CD4-positive, alpha-beta memory T cell (primary cell): Measurements from ENCODE around the gene DYNLT2. TPM values are rescaled to one million over a fixed set of nuclear protein-coding genes. Genes with fewer than 3 reads are reported as not detected.
"Not testable (repeated sequence)": the region's sequence is repeated elsewhere in the genome, so short reads cannot be mapped to it uniquely, and the experiment has no call there.

Experiments
- CTCF ChIA-PET: fragments of 350-600 bp; sonication (Branson Sonifier 250); formaldehyde crosslinking; loops from one replicate; lab custom pipeline; 2021; ENCODE audit warnings: inconsistent platforms; ENCODE audit not compliant: partially characterized antibody; lab: Charles Lee
- POLR2A ChIA-PET: fragments of 350-600 bp; sonication (Branson Sonifier 250); formaldehyde crosslinking; loops from one replicate; lab custom pipeline; 2021; ENCODE audit not compliant: partially characterized antibody; lab: Charles Lee
- DNase-seq, 5 donors: peaks; one replicate each; pipeline versions ENCODE4 v3.0.0 to v3.0.0-alpha.2; 2020 to 2022; ENCODE audit warnings: mixed read lengths in 1 of 5
- H3K27ac ChIP-seq: one replicate; pipeline ENCODE4 v1.7.0; 2013; ENCODE audit warnings: low read depth, low read length
- H3K27me3 ChIP-seq: 2 replicates; pipeline ENCODE4 v1.7.0; 2013; ENCODE audit warnings: mild to moderate bottlenecking, low read length, moderate library complexity; ENCODE audit not compliant: insufficient read depth
- H3K36me3 ChIP-seq: 2 replicates; pipeline ENCODE4 v1.7.0; 2013; ENCODE audit warnings: mild to moderate bottlenecking, low read length, moderate library complexity; ENCODE audit not compliant: insufficient read depth
- H3K4me1 ChIP-seq: 2 replicates; pipeline ENCODE4 v1.7.0; 2013; ENCODE audit warnings: mild to moderate bottlenecking, low read length, moderate library complexity; ENCODE audit not compliant: insufficient read depth
- H3K4me3 ChIP-seq, 2 donors: one replicate each; pipeline ENCODE4 v1.7.0; 2013; ENCODE audit warnings: low read length in 2 of 2, mild to moderate bottlenecking in 1 of 2
- H3K9me3 ChIP-seq, 2 donors: one replicate each; pipeline ENCODE4 v1.7.0; 2013; ENCODE audit warnings: low read length in 2 of 2, control low read depth in 1 of 2; ENCODE audit not compliant: control insufficient read depth in 1 of 2
- H3K27ac Mint-ChIP-seq, 7 donors: one replicate each; pipeline ENCODE4 v1.8.0; 2020 to 2021; ENCODE audit warnings: mixed read lengths in 7 of 7, mild to moderate bottlenecking in 6 of 7, inconsistent platforms in 3 of 7, moderate library complexity in 3 of 7
- H3K27me3 Mint-ChIP-seq, 2 donors: one replicate each; pipeline ENCODE4 v1.8.0; 2020 to 2021; ENCODE audit warnings: mixed read lengths in 2 of 2
- H3K36me3 Mint-ChIP-seq, 2 donors: one replicate each; pipeline ENCODE4 v1.8.0; 2020 to 2021; ENCODE audit warnings: mixed read lengths in 2 of 2, inconsistent platforms in 1 of 2, mild to moderate bottlenecking in 1 of 2
- H3K4me1 Mint-ChIP-seq, 4 donors: one replicate each; pipeline ENCODE4 v1.8.0; 2020 to 2021; ENCODE audit warnings: mixed read lengths in 4 of 4, mild to moderate bottlenecking in 1 of 4
- H3K4me3 Mint-ChIP-seq, 8 donors: one replicate each; pipeline ENCODE4 v1.8.0; 2020 to 2021; ENCODE audit warnings: mixed read lengths in 8 of 8, mild to moderate bottlenecking in 7 of 8, moderate library complexity in 6 of 8, inconsistent platforms in 3 of 8
- H3K9me3 Mint-ChIP-seq, 8 donors: one replicate each; pipeline ENCODE4 v1.8.0; 2020 to 2021; ENCODE audit warnings: mixed read lengths in 8 of 8, mild to moderate bottlenecking in 5 of 8, inconsistent platforms in 3 of 8, moderate library complexity in 1 of 8
- intact Hi-C: fragments of 100-400 bp; cut with micrococcal nuclease; formaldehyde crosslinking; loops from one replicate; pipeline ENCODE4 v1.15.1; 2023
- polyA plus RNA-seq, 2 donors: library from polyadenylated mRNA; unstranded; fragments of 300-500 nt; fragmentation: Illumina TruSeq; gene quantifications; one replicate each; pipeline ENCODE4 v1.2.3, GENCODE V29; 2021
- total RNA-seq, 2 experiments: library from RNA; stranded (reverse); gene quantifications; one replicate each; pipeline ENCODE4 v1.2.3, GENCODE V29; 2021

DYNLT2 gene
- total and polyA plus RNA-seq, 4 experiments from 2014 or later = 0.56 to 6.9 (median 3.0) TPM

GRCh38 chr6:169777896-169778295, 26.5 kb upstream of the DYNLT2 start:
- Mint-ChIP-seq H3K4me3 (no peak overlapping the region), H3K27ac (no peak overlapping the region)
- CTCF ChIA-PET = no interaction called here

GRCh38 chr6:169776379-169776778, 25.0 kb upstream of the DYNLT2 start:
- no peaks in the 10 kb centered on the region for H3K27me3 Mint-ChIP-seq
- no peaks in the 10 kb centered on the region for H3K36me3 ChIP-seq
- no peak overlapping the region for H3K27ac ChIP-seq
- POLR2A ChIA-PET = interaction anchor here (1.1 kb wide), 1 partner anchor 25 kb away, joined by 3 read pairs; the partner anchor contains the start of genes DYNLT2 and ERMARD
- no peak overlapping the region for H3K27ac Mint-ChIP-seq
- peaks cover 42 to 60% of the 10 kb centered on the region in 2 donors for H3K36me3 Mint-ChIP-seq
- intact Hi-C loops = no loop called here
- no peak for DNase-seq
- no peak overlapping the region for H3K4me3 Mint-ChIP-seq
- H3K4me1 ChIP-seq = no peaks in the 10 kb centered on the region
- H3K27me3 ChIP-seq = no peaks in the 10 kb centered on the region
- no peaks in the 10 kb centered on the region for H3K4me1 Mint-ChIP-seq
- no peak overlapping the region for H3K4me3 ChIP-seq
- H3K9me3 ChIP-seq = no peaks in the 10 kb centered on the region
- CTCF ChIA-PET = no interaction called here
- H3K9me3 Mint-ChIP-seq = no peaks in the 10 kb centered on the region

More at GRCh38 chr6:169777896-169778295, 26.5 kb upstream of the DYNLT2 start:
- POLR2A ChIA-PET = no interaction called here
- no peak overlapping the region for H3K4me3 ChIP-seq
- H3K36me3 Mint-ChIP-seq = peaks cover 42 to 52% of the 10 kb centered on the region in 2 donors
- H3K4me1 ChIP-seq = no peaks in the 10 kb centered on the region
- H3K9me3 Mint-ChIP-seq = no peaks in the 10 kb centered on the region
- no peaks in the 10 kb centered on the region for H3K36me3 ChIP-seq
- H3K27ac ChIP-seq = no peak overlapping the region
- no peaks in the 10 kb centered on the region for H3K9me3 ChIP-seq
- no peaks in the 10 kb centered on the region for H3K27me3 ChIP-seq
- DNase-seq = no peak
- no peaks in the 10 kb centered on the region for H3K27me3 Mint-ChIP-seq
- intact Hi-C loops = no loop called here
- no peaks in the 10 kb centered on the region for H3K4me1 Mint-ChIP-seq

- no peak for DNase-seq
- Histone ChIP-seq H3K27ac (no peak overlapping the region), H3K36me3 (no peaks in the 10 kb centered on the region), H3K4me1 (no peaks in the 10 kb centered on the region), H3K9me3 (no peaks in the 10 kb centered on the region), H3K27me3 (no peaks in the 10 kb centered on the region), H3K4me3 (no peak overlapping the region)
- ChIA-PET CTCF (no interaction called here), POLR2A (no interaction called here)
- peaks cover 31 to 54% of the 10 kb centered on the region in 2 donors for H3K36me3 Mint-ChIP-seq
- H3K9me3 Mint-ChIP-seq = no peaks in the 10 kb centered on the region
- no peaks in the 10 kb centered on the region for H3K27me3 Mint-ChIP-seq
- H3K4me1 Mint-ChIP-seq = no peaks in the 10 kb centered on the region
- intact Hi-C loops = no loop called here
- no peak overlapping the region for H3K4me3 Mint-ChIP-seq
- H3K27ac Mint-ChIP-seq = no peak overlapping the region
Measured at GRCh38 chr6:169775321-169775720, 23.9 kb upstream of the DYNLT2 start.

GRCh38 chr6:169774347-169774746, 23.0 kb upstream of the DYNLT2 start:
- Mint-ChIP-seq H3K27ac (peak overlapping the region in 1 of 7 donors; percentile 47), H3K4me3 (no peak overlapping the region), H3K4me1 (no peaks in the 10 kb centered on the region), H3K9me3 (no peaks in the 10 kb centered on the region), H3K27me3 (no peaks in the 10 kb centered on the region), H3K36me3 (peaks cover 27 to 56% of the 10 kb centered on the region in 2 donors)
- Histone ChIP-seq H3K27ac (no peak overlapping the region), H3K9me3 (no peaks in the 10 kb centered on the region), H3K27me3 (no peaks in the 10 kb centered on the region), H3K4me1 (no peaks in the 10 kb centered on the region), H3K36me3 (no peaks in the 10 kb centered on the region), H3K4me3 (no peak overlapping the region)
- POLR2A ChIA-PET = no interaction called here
- CTCF ChIA-PET = no interaction called here
- DNase-seq = no peak
- intact Hi-C loops = no loop called here

- Mint-ChIP-seq H3K4me1 (peaks cover 0 to 7% (median 0%) of the 10 kb centered on the region in 4 donors), H3K27ac (peak overlapping the region in 2 of 7 donors; percentile 7 to 10), H3K4me3 (no peak overlapping the region), H3K36me3 (peaks cover 41 to 67% of the 10 kb centered on the region in 2 donors), H3K9me3 (peaks cover 0 to 2% (median 0%) of the 10 kb centered on the region in 8 donors), H3K27me3 (no peaks in the 10 kb centered on the region)
- no peak for DNase-seq
- H3K27me3 ChIP-seq = no peaks in the 10 kb centered on the region
- CTCF ChIA-PET = no interaction called here
- H3K4me3 ChIP-seq = no peak overlapping the region
- intact Hi-C loops = no loop called here
- peaks cover 17% of the 10 kb centered on the region for H3K36me3 ChIP-seq
- no peaks in the 10 kb centered on the region for H3K9me3 ChIP-seq
- H3K27ac ChIP-seq = no peak overlapping the region
- POLR2A ChIA-PET = no interaction called here
- no peaks in the 10 kb centered on the region for H3K4me1 ChIP-seq
Measured at GRCh38 chr6:169766921-169767736, 15.8 kb upstream of the DYNLT2 start.

- Histone ChIP-seq H3K27ac (no peak overlapping the region), H3K9me3 (no peaks in the 10 kb centered on the region), H3K4me1 (no peaks in the 10 kb centered on the region), H3K4me3 (no peak overlapping the region), H3K27me3 (no peaks in the 10 kb centered on the region), H3K36me3 (peaks cover 18% of the 10 kb centered on the region)
- POLR2A ChIA-PET = no interaction called here
- H3K9me3 Mint-ChIP-seq = peaks cover 0 to 2% (median 0%) of the 10 kb centered on the region in 8 donors
- intact Hi-C loops = no loop called here
- H3K27me3 Mint-ChIP-seq = no peaks in the 10 kb centered on the region
- no peak for DNase-seq
- H3K36me3 Mint-ChIP-seq = peaks cover 43 to 66% of the 10 kb centered on the region in 2 donors
- H3K27ac Mint-ChIP-seq = no peak overlapping the region
- CTCF ChIA-PET = no interaction called here
- no peak overlapping the region for H3K4me3 Mint-ChIP-seq
- H3K4me1 Mint-ChIP-seq = peaks cover 0 to 7% (median 0%) of the 10 kb centered on the region in 4 donors
Measured at GRCh38 chr6:169766232-169766631, 14.9 kb upstream of the DYNLT2 start.

GRCh38 chr6:169765789-169766188, 14.4 kb upstream of the DYNLT2 start:
- POLR2A ChIA-PET, H3K4me3 ChIP-seq, H3K27ac ChIP-seq, H3K4me3 Mint-ChIP-seq, H3K9me3 Mint-ChIP-seq, H3K4me1 Mint-ChIP-seq, H3K9me3 ChIP-seq, intact Hi-C loops, H3K4me1 ChIP-seq, H3K27me3 ChIP-seq, H3K27ac Mint-ChIP-seq, CTCF ChIA-PET, DNase-seq, H3K27me3 Mint-ChIP-seq: not testable (repeated sequence)
- peaks cover 44 to 68% of the 10 kb centered on the region in 2 donors for H3K36me3 Mint-ChIP-seq
- H3K36me3 ChIP-seq = peaks cover 22% of the 10 kb centered on the region
